ENCODE results near the gene GJA1. TPM values are rescaled to one million over a fixed set of nuclear protein-coding genes. Genes with fewer than 3 reads are reported as not detected.
"Not testable (repeated sequence)": the region's sequence is repeated elsewhere in the genome, so short reads cannot be mapped to it uniquely, and the experiment has no call there.

The GJA1 gene
- total and polyA plus RNA-seq, 2 of the 4 experiments (the other 2 are of a cell fraction) = 180 to 323 TPM

- no CpG with 5 or more reads among the region's 3 CpGs for WGBS, 2 experiments (ENCODE audit: extremely low coverage in 2 of 2, insufficient read length in 1 of 2)
- not testable (repeated sequence) for ATAC-seq (ENCODE audit: low read depth); H3K9ac ChIP-seq (ENCODE audit: low read depth, low read length)
Measured at GRCh38 chr6:121386551-121386950, 48.9 kb upstream of the GJA1 start.

More at GRCh38 chr6:121386551-121386950, 48.9 kb upstream of the GJA1 start:
- H2AK9ac ChIP-seq (replicated peaks; ENCODE audit: low read depth, low read length, poor library complexity); H2BK5ac ChIP-seq (ENCODE audit: low read depth, low read length, poor library complexity, severe bottlenecking); H4K8ac ChIP-seq (ENCODE audit: low read depth in 2 of 2, low read length in 2 of 2); H2AFZ ChIP-seq (replicated peaks; ENCODE audit: low read length, poor library complexity); H3K23ac ChIP-seq (ENCODE audit: low read depth, low read length); H3K4ac ChIP-seq (ENCODE audit: low read depth, low read length); POLR2A ChIA-PET (ENCODE audit: unreplicated experiment); intact Hi-C loops (cut with micrococcal nuclease); H3K9me3 ChIP-seq (ENCODE audit: control insufficient read depth, insufficient read depth, low read length); H4K91ac ChIP-seq (ENCODE audit: insufficient read depth, low read depth, low read length); DNase-seq; H2BK15ac ChIP-seq (ENCODE audit: low read depth, low read length); dilution Hi-C loops (cut with HindIII; ENCODE audit: low sequenced_read_pairs, unreplicated experiment); H2BK20ac ChIP-seq (ENCODE audit: low read depth, low read length); H4K5ac ChIP-seq (ENCODE audit: low read depth, low read length); H3K4me3 ChIP-seq (ENCODE audit: insufficient read depth, low read depth, low read length); CTCF ChIA-PET; H3K79me1 ChIP-seq (ENCODE audit: low read depth in 1 of 2, low read length in 2 of 2); H3K9me1 ChIP-seq (ENCODE audit: insufficient read depth, low read length); H3K56ac ChIP-seq (ENCODE audit: extremely low read depth, insufficient read depth, low read length); H3K27ac ChIP-seq (ENCODE audit: insufficient read depth, low read length); H3K14ac ChIP-seq (replicated peaks; ENCODE audit: low read depth, low read length); H3K18ac ChIP-seq (ENCODE audit: low read depth, low read length); in situ Hi-C loops (cut with MboI; ENCODE audit: low sequenced_read_pairs); H3K4me1 ChIP-seq (ENCODE audit: control insufficient read depth, insufficient read depth, low read length); H4K20me1 ChIP-seq (ENCODE audit: insufficient read depth, low read length); H3K27me3 ChIP-seq (ENCODE audit: control insufficient read depth, insufficient read depth, low read length); BruUV-seq (replicated peaks); H2AK5ac ChIP-seq (ENCODE audit: low read depth, low read length); H2BK120ac ChIP-seq (ENCODE audit: low read depth, low read length); H3K4me2 ChIP-seq (ENCODE audit: low read depth, low read length); H3K36me3 ChIP-seq (ENCODE audit: control insufficient read depth, insufficient read depth, low read length): not testable (repeated sequence)

All from IMR-90 (cell line).